Measurements from ENCODE around the gene CHPF2. TPM values are rescaled to one million over a fixed set of nuclear protein-coding genes. Genes with fewer than 3 reads are reported as not detected.

Gene CHPF2
- total RNA-seq, 2 experiments from 2014 or later: 46.1 to 46.8 TPM

DNA sequence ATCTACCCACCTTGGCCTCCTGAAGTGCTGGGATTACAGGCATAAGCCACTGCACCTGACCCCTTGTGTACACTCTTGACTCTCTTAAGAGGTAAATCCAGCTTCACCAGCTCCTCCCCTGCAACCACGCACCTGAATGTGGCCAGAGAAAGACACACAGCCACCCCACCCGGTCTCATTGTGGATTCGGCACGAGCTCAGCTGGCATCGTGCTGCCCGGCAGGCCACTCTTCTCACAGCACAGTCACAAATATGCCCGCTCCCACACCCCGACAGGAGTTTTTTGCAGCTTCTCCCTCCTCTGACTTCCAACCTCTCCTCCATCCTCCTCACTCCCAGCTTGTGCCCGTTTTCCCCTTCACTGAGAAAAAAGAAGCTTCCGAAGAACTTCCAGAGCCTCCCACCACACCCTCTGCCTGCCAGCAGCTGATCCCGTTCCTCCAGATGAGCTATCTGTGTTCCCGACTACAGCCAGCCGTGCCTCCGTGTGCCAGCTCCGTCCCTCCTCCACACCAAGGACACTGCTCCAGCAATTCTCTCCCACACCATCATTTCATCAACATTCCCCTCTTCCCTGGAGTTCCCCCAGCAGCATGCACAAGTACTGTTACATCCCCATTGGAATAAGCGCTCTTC is 24.2 kb downstream of the CHPF2 start:
- peaks cover 48% of the 10 kb centered on the region for H3K27me3 Mint-ChIP-seq
- no peak for DNase-seq

DNA sequence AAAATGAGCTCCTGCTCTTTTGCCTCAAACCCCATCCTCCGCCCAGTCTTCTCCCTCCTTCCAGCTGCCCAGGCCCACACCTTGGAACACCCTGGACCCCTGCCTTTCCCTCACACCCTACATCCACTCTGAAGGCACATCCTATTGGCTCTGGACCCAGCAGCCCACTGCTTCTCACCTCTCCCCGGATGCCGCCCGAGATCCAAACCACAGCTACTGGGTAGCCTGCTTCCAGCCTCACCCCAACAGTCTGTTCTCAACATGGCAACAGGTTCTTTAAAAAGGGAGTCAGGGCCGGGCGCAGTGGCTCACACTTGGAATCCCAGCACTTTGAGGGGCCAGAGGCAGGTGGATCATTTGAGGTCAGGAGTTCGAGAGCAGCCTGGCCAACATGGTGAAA is 25.7 kb downstream of the CHPF2 start:
- no peak overlapping the region for H3K4me3 Mint-ChIP-seq
- no peak for ATAC-seq
- H3K4me1 Mint-ChIP-seq: no peaks in the 10 kb centered on the region
- CTCF ChIA-PET: interaction anchor here (0.9 kb wide), 1 partner anchor 12 kb away, joined by 3 read pairs; no protein-coding TSS in a partner anchor
- no peaks in the 10 kb centered on the region for H3K36me3 Mint-ChIP-seq
- DNase-seq: no peak
- no peaks in the 10 kb centered on the region for H3K9me3 Mint-ChIP-seq (ENCODE audit: low read depth)
- H3K27me3 Mint-ChIP-seq: peaks cover 40% of the 10 kb centered on the region
- H3K27ac Mint-ChIP-seq: no peak overlapping the region

More for the DNA sequence above, 24.2 kb downstream of the CHPF2 start:
- no peak overlapping the region for H3K27ac Mint-ChIP-seq
- H3K4me3 Mint-ChIP-seq: no peak overlapping the region
- no peaks in the 10 kb centered on the region for H3K9me3 Mint-ChIP-seq (ENCODE audit: low read depth)
- no peak for ATAC-seq
- H3K36me3 Mint-ChIP-seq: no peaks in the 10 kb centered on the region
- CTCF ChIA-PET: interaction anchor here (0.7 to 2.3 kb wide), 4 partner anchors 9 to 133 kb away, joined by 3 to 8 read pairs (median 3); no protein-coding TSS in a partner anchor
- H3K4me1 Mint-ChIP-seq: no peaks in the 10 kb centered on the region

DNA sequence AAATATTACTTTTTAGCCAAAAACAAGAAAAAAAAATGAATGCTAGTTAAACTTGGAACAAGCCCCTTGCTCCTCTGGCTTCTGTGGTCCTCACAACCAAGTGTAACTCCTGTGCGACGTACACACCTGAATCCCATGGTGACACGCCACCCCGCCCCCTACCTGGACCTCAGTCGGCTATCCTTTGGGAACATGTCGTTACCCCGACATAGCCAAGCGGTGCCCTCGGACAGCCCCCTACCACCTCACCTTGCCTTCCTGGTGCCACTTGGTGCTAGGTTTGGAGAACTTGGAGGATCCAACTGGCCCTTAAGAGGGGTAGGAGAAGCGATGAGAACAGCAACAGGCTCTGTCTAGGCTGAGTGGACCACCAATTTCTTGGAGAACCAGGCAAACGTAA is 28.2 kb downstream of the CHPF2 start:
- Mint-ChIP-seq H3K36me3 (no peaks in the 10 kb centered on the region), H3K4me3 (no peak overlapping the region), H3K9me3 (ENCODE audit: low read depth) (no peaks in the 10 kb centered on the region), H3K27ac (no peak overlapping the region), H3K27me3 (peaks cover 19% of the 10 kb centered on the region), H3K4me1 (no peaks in the 10 kb centered on the region)
- CTCF ChIA-PET: interaction anchor here (1.2 kb wide), 1 partner anchor 16 kb away, joined by 3 read pairs; no protein-coding TSS in a partner anchor
- no peak for DNase-seq
- no peak for ATAC-seq

DNA sequence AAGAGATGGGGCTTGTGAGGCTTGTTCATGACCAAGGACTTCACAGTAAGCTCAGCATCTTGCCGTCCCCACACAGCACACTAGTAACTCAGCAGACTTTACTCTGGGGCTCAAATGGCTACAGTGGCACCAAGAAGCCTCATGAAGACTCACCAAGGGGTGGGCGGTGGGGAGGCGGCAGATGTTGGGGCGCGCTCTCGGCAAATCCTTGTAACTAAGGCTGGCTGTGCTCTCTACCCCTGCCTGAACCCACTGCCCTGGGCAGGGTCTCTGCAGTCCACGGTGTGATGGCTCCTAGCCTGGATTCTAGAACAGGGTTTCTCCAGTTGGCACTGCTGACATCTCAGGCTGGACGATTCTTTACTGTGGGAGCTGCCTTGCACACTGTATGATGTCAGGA is 28.6 kb downstream of the CHPF2 start:
- no peak overlapping the region for H3K4me3 Mint-ChIP-seq
- no peaks in the 10 kb centered on the region for H3K4me1 Mint-ChIP-seq
- DNase-seq: no peak
- no peaks in the 10 kb centered on the region for H3K9me3 Mint-ChIP-seq (ENCODE audit: low read depth)
- H3K27ac Mint-ChIP-seq: no peak overlapping the region
- CTCF ChIA-PET: interaction anchor here (0.6 to 1.2 kb wide), 2 partner anchors 17 to 76 kb away, joined by 3 to 4 read pairs; no protein-coding TSS in a partner anchor
- H3K36me3 Mint-ChIP-seq: no peaks in the 10 kb centered on the region
- peaks cover 16% of the 10 kb centered on the region for H3K27me3 Mint-ChIP-seq
- no peak for ATAC-seq

DNA sequence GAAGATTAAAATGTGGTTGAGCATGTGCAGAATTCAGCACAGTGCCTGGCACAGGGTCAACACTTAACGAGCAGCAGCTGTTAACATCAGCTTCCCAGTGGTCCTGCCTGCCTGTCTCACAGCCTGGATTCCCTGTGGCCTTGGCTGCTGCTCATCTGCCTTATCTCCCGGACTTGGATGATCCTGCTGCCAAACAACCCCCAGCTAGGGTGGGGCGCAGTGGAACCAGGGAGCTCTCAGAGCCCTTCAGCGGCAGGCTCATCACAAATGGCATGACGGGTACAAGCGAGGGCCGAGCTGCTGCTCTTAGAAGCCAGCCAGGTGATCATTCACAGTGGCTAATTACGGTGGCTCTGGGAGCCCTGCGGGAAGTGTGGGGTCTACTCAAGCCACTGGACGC is 29.2 kb downstream of the CHPF2 start:
- Mint-ChIP-seq H3K36me3 (no peaks in the 10 kb centered on the region), H3K4me1 (no peaks in the 10 kb centered on the region), H3K4me3 (no peak overlapping the region), H3K9me3 (ENCODE audit: low read depth) (no peaks in the 10 kb centered on the region), H3K27ac (no peak overlapping the region), H3K27me3 (peaks cover 13% of the 10 kb centered on the region)
- ATAC-seq (no peak), DNase-seq (no peak)
- CTCF ChIA-PET: interaction anchor here (0.6 to 1.6 kb wide), 3 partner anchors 17 to 137 kb away, joined by 3 to 7 read pairs (median 4); no protein-coding TSS in a partner anchor

DNA sequence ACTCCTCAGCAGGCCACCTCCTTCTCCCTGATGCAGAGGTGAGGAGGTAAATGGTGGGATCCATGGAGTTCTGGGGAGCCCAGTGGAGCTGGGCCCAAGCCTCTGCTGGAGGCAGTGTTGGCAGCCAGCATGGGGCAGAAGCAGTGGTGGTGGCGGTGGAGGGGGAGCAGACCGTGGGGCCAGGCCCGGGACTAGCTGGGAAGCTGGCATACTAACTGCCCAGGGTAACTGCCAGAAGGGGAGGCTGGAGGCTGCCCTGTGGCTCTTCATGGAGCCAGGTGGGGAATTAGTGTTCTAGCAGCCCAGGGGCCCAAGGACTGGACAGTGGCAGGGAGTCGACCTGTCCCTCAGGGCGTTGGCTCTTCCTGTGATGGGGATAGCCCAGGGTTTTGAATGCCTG is 32.3 kb downstream of the CHPF2 start:
- Mint-ChIP-seq H3K27ac (no peak overlapping the region), H3K27me3 (peaks cover 4% of the 10 kb centered on the region), H3K4me1 (no peaks in the 10 kb centered on the region), H3K36me3 (no peaks in the 10 kb centered on the region), H3K4me3 (no peak overlapping the region), H3K9me3 (ENCODE audit: low read depth) (no peaks in the 10 kb centered on the region)
- CTCF ChIA-PET: interaction anchor here (0.7 kb wide), 1 partner anchor 85 kb away, joined by 3 read pairs; no protein-coding TSS in a partner anchor
- DNase-seq (no peak), ATAC-seq (no peak)

DNA sequence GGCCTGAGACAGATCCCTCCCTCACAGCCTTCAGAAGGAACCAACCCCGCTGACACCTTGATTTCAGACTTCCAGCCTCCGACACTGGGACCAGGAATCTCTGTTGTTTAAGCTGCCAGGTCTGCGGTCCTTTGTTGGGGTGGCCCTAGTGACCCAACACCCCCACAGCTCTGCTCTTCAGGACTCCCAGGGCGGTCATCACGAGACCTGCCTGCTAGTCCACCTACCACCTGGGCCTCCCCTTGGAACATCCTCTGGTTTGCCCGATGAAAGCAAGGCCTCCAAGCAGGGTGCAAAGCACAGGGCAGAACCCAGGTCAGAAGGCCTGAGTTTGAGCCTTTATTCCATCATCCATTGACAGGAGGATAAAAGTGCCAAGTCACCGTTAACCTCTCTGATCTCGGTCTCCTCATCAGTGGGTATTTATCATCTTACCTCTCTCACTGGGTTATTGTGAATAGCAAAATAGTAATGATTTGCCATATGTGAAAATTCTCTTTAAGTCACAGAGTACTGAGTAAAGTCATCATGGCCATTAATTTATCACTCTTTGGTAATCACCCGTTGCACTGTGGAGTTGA is 33.2 kb downstream of the CHPF2 start:
- CTCF ChIA-PET: interaction anchor here (1.0 kb wide), 1 partner anchor 17 kb away, joined by 3 read pairs; the partner anchor contains the start of gene SMARCD3
- H3K9me3 Mint-ChIP-seq (ENCODE audit: low read depth): no peaks in the 10 kb centered on the region
- no peak overlapping the region for H3K27ac Mint-ChIP-seq
- ATAC-seq (no peak), DNase-seq (no peak)
- no peaks in the 10 kb centered on the region for H3K4me1 Mint-ChIP-seq
- no peaks in the 10 kb centered on the region for H3K36me3 Mint-ChIP-seq
- H3K27me3 Mint-ChIP-seq: peaks cover 4% of the 10 kb centered on the region
- no peak overlapping the region for H3K4me3 Mint-ChIP-seq

DNA sequence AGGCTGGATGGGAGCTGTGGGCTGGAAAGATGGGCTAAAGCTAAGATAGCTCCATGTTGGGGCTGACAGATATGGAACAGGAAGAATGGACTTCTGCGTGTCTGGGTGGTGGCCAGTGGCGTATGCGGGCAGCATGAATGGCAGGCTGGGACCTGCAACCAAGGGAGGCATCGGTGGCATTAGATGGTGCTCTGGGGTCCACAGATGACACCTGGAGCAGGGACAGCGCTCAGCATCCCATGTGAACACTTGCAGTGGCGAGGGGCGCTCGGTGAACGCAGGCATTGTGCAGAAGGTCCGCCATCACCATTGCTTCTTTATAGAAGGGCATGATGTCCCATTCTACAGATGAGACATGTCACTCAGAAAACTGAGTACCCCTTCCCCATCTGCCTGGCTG is 37.2 kb downstream of the CHPF2 start:
- Mint-ChIP-seq H3K9me3 (ENCODE audit: low read depth) (no peaks in the 10 kb centered on the region), H3K27me3 (no peaks in the 10 kb centered on the region), H3K4me3 (no peak overlapping the region), H3K27ac (no peak overlapping the region), H3K4me1 (peaks cover 9% of the 10 kb centered on the region), H3K36me3 (no peaks in the 10 kb centered on the region)
- no peak for DNase-seq
- ATAC-seq: no peak
- CTCF ChIA-PET: no interaction called here

DNA sequence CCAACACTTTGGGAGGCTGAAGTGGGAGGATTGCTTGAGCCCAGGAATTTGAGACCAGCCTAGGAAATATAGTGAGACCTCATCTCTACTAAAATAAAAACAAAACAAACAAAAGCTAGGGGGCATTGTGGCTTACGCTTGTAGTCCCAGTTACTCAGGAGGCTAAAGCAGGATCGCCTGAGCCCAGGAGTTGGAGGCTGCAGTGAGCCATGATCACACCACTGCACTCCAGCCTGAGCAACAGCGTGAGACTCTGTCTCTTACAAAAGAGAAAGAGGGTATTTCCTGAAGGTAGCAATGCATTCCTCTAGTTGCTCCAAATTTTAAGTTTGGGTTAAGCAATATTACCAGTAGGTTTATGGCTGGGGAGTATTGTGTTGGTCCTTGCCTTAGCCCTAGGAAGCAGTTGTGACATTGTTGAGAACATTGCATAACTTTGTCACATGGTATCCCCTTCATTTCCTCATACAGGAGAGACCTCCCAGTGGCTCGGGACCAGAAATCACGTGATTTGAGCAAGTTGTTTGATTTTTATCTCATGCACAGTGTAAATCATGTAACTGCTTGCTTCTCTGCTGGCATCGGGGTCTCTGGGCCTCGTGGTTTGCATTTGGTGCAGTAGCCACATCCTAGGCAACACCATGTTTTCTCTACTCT is 39.5 kb downstream of the CHPF2 start:
- H3K4me1 Mint-ChIP-seq: peaks cover 9% of the 10 kb centered on the region
- H3K27me3 Mint-ChIP-seq: no peaks in the 10 kb centered on the region
- no peaks in the 10 kb centered on the region for H3K9me3 Mint-ChIP-seq (ENCODE audit: low read depth)
- H3K27ac Mint-ChIP-seq: no peak overlapping the region
- CTCF ChIA-PET: interaction anchor here (1.0 to 1.4 kb wide), 2 partner anchors 14 to 102 kb away, joined by 3 to 4 read pairs; no protein-coding TSS in a partner anchor
- H3K36me3 Mint-ChIP-seq: no peaks in the 10 kb centered on the region
- no peak for DNase-seq
- no peak overlapping the region for H3K4me3 Mint-ChIP-seq
- no peak for ATAC-seq

DNA sequence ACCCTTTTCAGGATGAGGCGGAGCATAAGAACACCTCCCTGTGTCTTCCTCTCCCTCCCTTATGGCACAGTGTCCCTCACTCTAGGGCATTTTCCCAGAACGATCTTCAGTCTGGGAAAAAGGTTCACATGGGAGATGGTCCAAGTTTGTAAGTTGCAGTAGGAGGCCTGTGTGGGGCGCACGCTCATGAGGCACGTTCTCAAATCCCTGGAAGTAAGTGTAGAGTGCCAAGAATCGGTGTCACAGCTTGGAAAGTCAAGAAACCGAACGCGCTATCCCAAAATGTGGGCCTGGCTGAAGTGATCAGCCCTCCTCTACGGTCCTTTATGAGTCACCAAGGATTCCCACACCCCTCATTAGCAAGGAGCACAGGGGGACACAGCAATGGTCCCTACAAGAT is 40.1 kb downstream of the CHPF2 start:
- no peak for DNase-seq
- Mint-ChIP-seq H3K27ac (no peak overlapping the region), H3K27me3 (no peaks in the 10 kb centered on the region), H3K4me1 (peaks cover 13% of the 10 kb centered on the region), H3K36me3 (no peaks in the 10 kb centered on the region), H3K4me3 (no peak overlapping the region), H3K9me3 (ENCODE audit: low read depth) (no peaks in the 10 kb centered on the region)
- ATAC-seq: no peak
- CTCF ChIA-PET: interaction anchor here (1.6 kb wide), 1 partner anchor 105 kb away, joined by 4 read pairs; the partner anchor contains the start of gene GBX1

DNA sequence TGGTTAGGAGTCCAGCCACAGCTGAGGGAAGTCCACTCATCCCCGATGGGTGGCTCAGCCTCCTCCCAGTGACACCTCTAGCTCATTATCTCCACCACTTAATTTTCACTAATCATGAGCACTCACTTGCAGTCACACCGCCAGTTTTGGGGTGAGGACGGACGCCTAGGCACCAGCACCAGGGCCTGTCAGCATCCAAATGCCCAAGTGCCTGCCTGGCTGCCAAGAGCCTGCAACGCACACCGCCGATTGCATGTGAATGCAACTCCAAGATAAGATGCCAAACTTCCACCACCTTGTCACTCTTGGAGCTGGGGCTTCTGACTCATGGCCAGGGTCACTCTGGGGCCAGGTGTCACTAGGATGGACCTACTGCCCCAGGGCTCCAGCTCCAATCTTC is 40.6 kb downstream of the CHPF2 start:
- CTCF ChIA-PET: interaction anchor here (1.6 kb wide), 1 partner anchor 105 kb away, joined by 4 read pairs; the partner anchor contains the start of gene GBX1

DNA sequence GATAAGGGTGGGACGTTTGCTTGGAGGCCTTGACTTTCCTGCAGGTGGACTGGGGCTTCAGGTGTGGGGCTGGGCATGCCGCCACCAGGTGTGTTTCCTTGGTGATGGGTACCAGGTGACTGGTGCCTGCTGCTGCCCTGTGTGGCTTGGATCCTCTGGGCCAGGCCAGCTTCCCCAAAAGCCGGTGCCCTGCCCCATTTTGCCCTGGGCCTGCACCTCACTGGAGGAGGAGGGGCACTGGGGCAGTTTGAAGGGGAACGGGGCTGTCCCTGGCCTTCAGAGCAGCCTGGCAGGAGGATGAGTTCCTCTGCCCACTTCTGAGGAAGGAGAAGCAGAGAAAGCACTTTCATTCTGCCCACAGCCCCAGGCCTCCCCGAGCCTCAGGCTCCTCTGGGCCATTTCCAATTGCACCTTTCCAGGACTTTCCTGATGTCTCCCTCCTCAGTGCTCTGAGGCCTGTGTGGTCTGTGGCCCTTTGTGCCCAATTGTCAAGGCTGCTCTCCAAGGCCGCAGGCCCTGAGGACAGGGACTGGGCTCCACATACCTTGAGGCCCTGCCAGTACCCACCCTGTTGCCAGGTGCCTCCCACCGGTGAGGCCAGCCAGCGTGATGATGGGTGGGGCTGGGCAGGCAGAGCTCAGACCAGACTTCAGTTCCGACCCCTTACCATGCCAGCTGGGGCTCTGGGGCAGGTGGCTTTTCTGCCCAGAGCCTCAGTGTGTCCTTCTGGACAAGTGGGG is 41.5 kb downstream of the CHPF2 start:
- CTCF ChIA-PET: interaction anchor here (1.6 kb wide), 1 partner anchor 106 kb away, joined by 4 read pairs; the partner anchor contains the start of gene GBX1
- Mint-ChIP-seq H3K27me3 (peaks cover 4% of the 10 kb centered on the region), H3K36me3 (no peaks in the 10 kb centered on the region), H3K27ac (no peak overlapping the region), H3K4me3 (no peak overlapping the region), H3K9me3 (ENCODE audit: low read depth) (no peaks in the 10 kb centered on the region), H3K4me1 (peaks cover 13% of the 10 kb centered on the region)
- ATAC-seq: no peak
- DNase-seq: no peak

More for the DNA sequence above, 40.6 kb downstream of the CHPF2 start:
- peaks cover 13% of the 10 kb centered on the region for H3K4me1 Mint-ChIP-seq
- H3K36me3 Mint-ChIP-seq: no peaks in the 10 kb centered on the region
- no peak overlapping the region for H3K27ac Mint-ChIP-seq
- ATAC-seq: no peak
- H3K27me3 Mint-ChIP-seq: no peaks in the 10 kb centered on the region
- no peaks in the 10 kb centered on the region for H3K9me3 Mint-ChIP-seq (ENCODE audit: low read depth)
- H3K4me3 Mint-ChIP-seq: no peak overlapping the region
- no peak for DNase-seq

DNA sequence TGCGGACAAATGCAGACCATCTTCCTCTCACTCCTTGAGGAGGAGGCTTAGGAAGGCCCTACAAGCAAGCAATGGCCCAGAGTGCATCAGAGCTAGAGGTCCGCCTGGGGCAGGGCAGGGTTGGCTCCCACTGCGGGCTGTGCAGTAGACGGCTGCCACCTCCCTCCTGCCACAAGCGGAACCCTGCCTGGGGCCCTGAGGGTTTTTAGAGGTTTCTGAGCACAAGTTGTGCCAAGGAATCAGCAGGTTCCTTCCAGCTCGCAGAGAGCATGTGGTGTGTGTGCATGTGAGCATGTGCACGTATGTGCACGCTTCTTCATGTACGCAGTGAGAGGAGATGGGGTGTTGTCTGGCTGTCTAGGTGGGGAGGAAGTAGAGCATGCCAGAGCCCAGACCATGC is 42.1 kb downstream of the CHPF2 start:
- H3K27ac Mint-ChIP-seq: no peak overlapping the region
- no peak overlapping the region for H3K4me3 Mint-ChIP-seq
- CTCF ChIA-PET: no interaction called here
- DNase-seq (no peak), ATAC-seq (no peak)
- peaks cover 13% of the 10 kb centered on the region for H3K4me1 Mint-ChIP-seq
- H3K36me3 Mint-ChIP-seq: no peaks in the 10 kb centered on the region
- H3K27me3 Mint-ChIP-seq: peaks cover 5% of the 10 kb centered on the region
- no peaks in the 10 kb centered on the region for H3K9me3 Mint-ChIP-seq (ENCODE audit: low read depth)
